ENCODE measurements around the gene TMEM123.
A peak's percentile ranks its signal among the peaks of the same experiment; 100 is the strongest.
"Not testable (repeated sequence)": the region's sequence is repeated elsewhere in the genome, so short reads cannot be mapped to it uniquely, and the experiment has no call there.

TMEM123 gene

DNA sequence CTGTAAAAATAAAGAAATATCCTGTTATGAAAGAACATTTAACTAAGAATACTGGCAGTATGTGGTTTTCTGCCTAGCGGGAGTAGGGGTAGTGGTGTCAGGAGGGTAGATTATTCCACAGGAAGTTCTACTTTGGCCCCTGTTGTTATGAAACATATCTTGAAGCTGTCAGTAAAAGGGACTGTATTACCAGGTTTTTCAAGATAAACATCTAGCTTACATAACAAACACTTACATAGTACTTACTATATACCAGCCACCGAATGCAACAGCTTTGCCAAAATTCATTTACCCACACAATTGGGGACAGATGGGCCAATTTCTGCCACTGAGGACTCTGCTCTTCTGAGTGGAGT lies 3.7 kb downstream of the TMEM123 start:
- DNase-seq = no peak

DNA sequence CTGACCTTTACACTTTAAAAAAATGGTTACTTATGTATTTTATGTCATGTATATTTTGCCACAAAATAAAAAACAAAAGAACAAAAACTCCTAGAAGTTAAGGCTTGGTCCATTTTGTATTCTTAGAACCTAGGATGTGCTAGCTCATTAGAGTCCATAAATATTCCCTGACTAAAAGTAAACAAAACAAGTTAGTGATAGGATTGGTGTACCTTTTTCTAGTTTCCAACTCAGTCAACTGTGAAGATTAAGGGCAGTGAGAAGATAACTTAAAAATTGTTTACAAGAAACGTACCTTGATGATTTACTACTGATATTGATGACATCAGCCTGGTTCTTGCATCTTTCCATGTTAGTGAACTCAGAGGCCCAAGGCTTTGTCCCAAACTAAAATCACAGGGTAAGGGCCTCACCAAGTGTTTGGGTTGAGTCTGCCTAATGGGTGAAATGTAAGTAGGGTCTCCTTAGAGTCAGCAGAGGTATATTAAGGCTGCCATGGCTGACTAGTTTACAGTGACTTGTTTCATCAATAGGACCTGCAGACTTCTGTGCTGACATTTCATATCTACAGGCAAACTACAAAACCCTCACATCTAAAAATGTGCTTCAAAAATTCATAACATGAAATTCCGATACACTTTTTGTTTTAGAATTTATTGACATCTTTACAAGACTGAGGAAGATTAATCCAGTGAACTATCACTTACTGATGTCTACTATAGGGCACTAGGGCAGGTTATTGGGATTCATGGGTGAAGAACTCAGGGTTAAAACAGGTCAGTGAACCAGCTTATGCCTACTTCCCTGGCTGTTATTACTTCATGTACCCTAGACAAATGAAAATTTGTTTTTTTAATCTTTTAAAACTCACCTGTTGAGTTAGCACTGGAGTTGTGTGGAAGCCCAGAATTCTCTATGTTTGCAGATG lies 4.4 kb downstream of the TMEM123 start:
- no peak for DNase-seq

DNA sequence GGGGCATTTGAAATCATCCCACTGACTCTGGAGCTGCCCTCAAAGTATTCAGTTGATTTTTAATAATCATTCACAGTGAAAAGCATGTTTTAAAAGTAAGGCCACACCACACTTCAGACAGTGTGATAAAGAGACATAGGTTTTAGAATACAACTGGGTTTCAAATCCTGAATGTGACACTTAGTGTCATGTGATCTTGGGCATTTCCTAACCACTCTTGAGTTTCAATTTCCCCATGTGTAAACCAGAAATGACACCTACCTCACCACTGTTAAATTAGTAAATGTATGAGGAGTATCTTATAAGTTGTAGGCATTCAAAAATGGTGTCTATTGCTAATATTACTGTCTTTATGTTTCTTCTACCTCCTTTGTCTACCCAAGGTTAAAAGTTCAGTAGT lies 5.4 kb downstream of the TMEM123 start:
- no peak for DNase-seq

DNA sequence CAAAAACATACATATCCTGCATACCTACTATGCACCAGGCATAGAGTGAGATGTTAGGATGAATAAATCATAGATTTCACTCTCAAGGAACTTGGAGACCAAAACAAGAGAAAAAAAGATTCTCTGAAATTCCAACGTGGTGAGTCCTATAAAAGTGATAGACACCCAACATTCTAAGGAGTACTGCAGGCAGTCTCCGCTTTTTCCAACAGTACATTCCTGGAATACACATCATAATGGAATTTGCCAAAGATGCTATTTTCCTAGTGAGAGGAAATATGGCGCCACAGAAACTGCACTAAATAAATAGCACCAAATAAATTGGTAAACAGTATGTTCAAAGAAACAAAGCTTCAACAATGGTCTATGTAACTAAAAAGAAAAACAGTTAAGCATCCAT lies 6.0 kb downstream of the TMEM123 start:
- DNase-seq = no peak

DNA sequence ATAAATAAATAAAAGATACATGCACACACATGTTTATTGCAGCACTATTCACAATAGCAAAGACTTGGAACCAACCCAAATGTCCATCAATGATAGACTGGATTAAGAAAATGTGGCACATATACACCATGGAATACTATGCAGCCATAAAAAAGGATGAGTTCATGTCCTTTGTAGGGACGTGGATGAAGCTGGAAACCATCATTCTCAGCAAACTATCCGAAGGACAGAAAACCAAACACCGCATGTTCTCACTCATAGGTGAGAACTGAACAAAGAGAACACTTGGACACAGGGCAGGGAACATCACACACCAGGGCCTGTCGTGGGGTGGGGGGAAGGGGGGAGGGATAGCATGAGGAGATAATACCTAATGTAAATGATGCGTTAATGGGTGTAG lies 7.9 kb downstream of the TMEM123 start:
- DNase-seq = not testable (repeated sequence)

DNA sequence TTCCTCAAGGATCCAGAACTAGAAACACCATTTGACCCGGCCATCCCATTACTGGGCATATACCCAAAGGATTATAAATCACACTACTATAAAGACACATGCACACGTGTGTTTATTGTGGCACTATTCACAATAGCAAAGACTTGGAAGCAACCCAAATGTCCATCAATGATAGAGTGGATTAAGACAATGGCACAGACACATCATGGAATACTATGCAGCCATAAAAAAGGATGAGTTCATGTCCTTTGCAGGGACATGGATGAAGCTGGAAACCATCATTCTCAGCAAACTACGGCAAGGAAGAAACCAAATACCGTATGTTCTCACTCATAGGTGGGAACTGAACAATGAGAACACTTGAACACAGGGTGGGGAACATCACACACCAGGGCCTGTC lies 8.4 kb downstream of the TMEM123 start:
- DNase-seq = not testable (repeated sequence)

DNA sequence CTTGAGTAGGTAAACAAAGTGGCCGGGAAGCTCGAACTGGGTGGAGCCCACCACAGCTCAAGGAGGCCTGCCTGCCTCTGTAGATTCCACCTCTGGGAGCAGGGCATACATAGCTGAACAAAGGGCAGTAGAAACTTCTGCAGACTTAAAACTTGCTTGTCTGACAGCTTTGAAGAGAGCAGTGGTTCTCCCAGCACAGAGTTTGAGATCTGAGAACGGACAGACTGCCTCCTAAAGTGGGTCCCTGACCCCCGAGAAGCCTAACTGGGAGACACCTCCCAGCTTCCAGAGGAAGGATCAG lies 13.6 kb downstream of the TMEM123 start:
- DNase-seq = not testable (repeated sequence)

DNA sequence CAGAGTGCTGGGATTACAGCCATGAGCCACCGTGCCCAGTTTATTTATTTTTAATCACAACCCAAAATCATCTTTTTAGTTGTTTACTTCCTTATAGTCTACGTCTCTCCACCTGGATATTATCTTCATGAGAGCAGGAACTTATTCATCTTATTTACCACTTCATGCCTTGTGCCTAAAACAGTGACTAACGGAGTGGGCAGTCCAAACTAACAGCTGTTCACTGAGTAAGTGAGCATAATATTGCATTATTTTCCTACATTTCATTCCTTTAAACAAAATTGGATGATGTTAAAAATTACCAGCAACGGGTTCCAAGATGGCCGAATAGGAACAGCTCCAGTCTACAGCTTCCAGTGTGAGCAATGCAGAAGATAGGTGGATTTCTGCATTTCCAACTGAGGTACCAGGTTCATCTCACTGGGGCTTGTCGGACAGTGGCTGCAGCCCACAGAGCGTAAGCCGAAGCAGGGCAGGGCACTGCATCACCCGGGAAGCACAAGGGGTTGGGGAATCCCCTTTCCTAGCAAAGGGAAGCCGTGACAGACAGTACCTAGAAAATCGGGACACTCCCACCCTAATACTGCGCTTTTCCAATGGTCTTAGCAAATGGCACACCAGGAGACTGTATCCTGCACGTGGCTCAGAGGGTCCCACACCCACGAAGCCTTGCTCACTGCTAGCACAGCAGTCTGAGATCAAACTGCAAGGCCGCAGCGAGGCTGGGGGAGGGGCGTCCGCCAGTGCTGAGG lies 14.1 kb downstream of the TMEM123 start:
- DNase-seq = no peak

DNA sequence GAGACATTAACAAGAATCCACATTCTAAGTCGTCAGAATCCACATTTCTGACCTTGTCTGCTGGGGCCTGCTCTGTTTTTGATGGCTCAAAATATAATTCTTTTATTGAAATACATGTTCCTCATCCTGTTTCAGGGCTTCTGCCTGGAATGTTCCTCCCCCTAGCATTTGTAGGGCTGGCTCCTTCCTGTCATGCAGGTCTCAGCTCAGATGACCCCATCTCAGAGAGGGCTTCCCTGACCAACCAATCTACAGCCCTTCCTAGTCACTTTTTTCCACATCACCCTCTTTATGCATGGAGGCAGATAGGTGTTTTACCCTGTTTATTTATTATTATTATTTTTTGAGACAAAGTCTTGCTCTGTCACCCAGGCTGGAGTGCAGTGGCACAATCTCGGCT lies 14.8 kb downstream of the TMEM123 start:
- no peak for DNase-seq

DNA sequence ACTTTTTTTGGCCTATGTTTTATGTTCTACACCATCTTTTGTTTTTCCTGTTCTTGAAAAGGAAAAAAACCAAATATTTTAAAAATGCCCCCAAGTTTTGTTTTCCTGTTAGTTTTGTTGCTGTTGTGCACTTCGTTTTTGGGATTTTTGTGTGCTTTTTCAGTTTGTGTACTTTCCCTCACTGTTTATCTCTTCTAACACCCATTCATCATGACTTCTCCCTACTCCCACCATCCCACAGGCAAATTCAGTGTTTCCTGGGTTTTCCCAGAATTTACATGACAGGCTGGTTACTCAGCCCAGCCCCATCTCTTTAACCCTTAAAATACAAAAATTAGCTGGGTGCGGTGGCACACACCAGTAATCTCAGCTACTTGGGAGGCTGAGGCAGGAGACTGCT lies 15.6 kb downstream of the TMEM123 start:
- no peak for DNase-seq

DNA sequence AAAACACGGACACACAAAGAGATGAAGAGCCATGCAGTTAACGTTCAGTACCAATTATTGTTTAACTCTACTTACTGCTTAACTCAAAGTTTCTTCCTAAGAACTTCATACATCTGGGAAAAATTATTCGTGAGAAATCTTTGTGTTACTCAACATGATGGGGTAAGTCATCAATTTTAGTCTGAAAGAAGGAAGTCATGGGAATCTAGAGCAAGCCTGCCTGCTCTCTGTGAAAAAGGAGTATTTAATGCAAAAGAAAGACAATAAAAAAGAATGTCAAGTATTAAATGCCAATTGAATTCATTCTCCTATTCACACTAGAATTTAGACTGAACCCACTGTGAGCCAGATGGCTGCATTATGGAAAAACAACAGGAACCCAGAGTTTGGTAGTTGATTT lies 16.0 kb downstream of the TMEM123 start:
- DNase-seq = no peak

DNA sequence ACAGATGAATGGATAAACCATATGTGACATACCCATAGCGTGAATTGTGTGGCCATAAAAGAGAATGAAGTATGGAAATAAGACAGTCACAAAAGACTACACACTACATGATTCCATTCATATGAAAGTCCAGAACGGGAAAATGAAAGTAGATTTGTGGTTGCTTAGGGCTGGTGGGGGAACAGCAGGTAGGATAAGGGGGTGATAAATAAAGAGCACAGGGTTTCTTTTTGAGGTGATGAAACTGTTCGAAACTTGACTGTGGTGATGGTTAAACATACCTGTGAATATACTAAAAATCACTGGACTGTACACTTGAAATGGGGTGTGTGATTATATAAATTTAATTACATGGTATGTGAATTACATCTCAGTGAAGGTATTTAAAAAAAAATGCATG lies 16.9 kb downstream of the TMEM123 start:
- no peak for DNase-seq

DNA sequence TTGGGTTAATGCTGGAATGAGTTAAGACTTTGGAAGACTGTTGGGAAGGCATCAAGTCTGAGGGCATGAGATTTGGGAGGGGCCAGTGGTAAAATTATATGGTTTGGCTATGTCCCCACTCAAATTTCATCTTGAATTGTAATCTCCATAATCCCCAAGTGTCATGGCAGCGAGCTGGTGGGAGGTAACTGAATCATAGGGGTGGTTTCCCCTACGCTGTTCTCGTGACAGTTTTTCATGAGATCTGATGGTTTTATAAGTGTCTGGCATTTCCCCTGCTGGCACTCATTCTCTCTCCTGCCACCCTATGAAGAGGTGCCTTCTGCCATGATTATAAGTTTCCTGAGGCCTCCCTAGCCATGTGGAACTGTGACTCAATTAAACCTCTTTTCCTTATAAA lies 19.0 kb downstream of the TMEM123 start:
- not testable (repeated sequence) for DNase-seq

DNA sequence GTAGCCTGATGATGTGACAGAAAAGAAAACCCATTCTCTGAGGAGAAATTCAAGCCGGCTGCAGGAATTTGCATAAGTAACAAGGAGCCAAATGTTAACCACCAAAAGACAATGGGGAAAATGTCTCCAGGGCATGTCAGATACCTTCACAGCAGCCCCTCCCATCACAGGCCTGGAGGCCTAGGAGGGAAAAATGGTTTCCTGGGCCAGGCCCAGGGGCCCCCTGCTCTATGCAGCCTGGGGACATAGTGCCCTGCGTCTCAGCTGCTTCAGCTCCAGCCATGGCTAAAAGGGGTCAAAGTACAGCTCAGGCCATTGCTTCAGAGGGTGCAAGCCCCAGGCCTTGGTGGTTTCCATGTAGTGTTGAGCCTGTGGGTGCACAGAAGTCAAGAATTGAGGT lies 20.0 kb downstream of the TMEM123 start:
- DNase-seq = not testable (repeated sequence)

DNA sequence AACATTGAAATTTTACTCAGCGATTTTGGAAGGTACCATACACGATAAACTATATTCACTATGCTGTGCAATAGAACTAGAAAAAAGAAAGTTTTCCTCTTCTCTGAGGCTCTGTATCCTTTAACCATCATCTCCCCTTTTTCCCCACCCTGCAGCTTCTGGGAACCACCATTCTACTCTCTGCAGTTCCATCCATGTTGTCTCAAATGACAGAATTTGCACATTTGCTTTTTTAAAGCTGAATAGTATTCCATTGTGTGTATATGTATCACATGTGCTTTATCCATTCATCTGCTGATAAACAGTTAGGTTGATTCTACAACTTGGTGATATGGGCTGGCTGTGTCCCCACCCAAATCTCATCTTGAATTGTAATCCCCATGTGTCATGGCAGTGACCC lies 21.2 kb downstream of the TMEM123 start:
- no peak for DNase-seq

DNA sequence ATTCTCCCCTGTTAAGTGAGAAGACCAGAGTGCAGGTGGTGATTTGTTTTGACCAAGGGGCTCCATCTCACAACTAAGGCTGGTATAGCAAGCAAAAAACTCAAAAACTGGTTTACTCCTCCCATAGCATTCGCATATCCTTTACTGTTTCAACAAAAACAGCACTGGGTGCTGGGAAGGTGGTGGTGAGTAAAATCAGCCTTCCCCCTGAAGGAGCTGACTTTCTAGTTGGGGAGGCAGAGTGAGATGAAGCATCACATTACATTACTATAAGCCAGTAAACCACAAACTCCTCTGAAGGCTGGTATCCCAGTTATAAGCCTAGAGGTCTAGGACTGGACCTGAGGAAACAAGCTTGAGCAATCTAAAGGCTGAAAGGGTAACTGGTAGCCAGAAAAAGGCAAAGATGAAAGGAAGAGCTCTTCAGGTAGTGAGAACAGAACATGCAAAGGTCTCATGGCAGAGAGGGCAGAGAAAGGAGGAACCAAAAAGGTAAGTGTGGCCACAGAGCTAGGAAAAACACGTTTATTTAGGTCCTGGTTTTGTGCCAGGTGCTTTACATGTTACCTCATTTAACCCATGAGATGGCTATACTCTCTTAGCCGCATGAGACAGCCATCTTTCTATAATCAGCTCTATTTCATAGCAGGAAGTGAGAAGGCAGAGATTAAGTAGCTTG lies 22.3 kb downstream of the TMEM123 start:
- DNase-seq = no peak

DNA sequence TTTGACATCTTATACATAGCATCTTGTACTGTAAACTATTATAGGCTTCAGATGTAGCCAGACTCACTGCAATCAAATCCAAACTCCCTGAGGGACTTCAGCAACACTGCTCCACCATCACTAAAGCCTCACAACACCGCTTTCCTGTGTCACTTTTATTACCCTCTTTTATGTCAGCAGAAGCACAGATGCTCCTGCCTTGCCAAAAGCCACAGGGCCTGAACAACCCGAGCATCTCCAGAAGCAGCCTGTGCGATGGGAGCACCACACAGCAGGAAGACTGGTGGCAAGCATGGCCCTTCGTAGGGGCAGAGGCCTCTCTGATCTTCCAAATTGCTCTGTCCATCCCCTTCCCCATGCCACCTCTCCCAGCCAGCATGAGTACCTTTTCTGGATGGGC lies 22.9 kb downstream of the TMEM123 start:
- no peak for DNase-seq

DNA sequence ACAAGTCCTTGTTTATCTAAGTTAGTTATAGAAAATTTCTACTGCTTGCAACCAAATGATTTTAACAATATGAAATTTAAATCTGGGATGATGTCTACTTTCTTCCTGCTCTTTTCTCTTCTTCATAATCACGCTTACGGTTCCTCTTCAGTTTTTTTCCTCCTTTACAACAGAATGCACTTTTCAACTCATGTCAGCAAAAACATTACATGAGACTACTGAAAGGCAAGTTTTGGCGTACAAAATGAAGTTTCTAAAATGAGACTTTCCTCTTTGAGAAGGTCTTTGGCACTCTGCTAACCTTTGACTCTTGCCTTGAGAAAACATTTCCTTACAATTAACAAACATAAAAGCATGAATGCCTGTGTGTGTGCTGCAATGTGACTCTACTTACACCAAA lies 23.3 kb downstream of the TMEM123 start:
- DNase-seq = no peak

DNA sequence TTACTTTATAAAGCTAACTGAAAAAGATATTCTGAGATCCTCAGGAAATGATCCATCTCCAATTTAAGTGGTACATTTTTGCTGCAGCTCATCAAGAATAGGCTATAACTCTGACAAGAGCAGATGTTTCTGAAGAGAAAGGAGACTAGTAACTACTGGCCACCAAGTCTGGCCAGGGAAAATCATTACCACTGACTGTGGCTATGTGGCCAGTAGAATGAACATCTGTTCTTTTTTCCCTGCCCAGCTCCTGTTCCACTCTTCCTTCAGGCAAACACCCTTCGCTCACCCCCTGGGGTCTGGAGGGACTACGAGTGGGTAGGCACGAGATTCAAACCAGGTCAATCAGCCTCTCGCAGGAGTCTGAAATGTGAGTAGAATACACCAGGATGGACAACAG lies 23.9 kb downstream of the TMEM123 start:
- peak; percentile 13 for DNase-seq

DNA sequence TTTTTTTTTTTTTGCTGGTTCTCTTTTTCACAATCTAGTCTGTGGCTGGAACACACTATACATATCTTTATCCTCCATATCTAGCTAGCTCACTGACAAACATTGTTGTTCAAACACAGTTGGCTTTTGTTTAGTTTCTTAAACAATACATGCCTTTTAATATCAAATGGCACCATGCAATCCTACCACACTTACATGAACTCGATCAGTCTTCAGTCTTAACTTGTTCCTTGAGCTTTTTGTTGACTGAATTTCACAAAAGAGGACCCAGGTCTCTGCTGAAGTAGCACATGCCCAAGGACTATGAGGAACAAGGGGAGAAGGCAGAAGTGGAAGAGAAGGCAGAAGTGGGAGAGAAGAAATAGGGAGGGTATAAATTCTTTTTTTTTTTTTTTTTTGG lies 25.5 kb downstream of the TMEM123 start:
- no peak for DNase-seq

DNA sequence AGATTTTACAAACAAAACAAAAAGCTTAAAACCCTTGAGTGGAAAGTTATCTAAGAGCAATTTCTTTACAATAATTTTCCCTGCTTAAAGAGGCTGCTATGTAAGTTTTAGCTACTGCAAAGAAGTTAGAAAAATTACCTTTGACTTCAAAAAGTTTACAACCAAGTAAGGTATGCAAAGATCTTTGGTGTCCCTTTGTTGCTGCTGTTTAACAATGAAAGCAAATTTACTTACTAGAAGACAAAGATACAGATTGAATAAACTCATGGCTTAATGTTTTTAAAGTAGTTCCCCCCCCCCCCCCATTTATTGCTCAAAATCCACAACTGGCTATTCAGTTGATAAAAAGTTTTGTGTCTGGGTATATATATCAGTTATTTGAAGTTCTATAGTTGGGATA lies 26.0 kb downstream of the TMEM123 start:
- DNase-seq = no peak

DNA sequence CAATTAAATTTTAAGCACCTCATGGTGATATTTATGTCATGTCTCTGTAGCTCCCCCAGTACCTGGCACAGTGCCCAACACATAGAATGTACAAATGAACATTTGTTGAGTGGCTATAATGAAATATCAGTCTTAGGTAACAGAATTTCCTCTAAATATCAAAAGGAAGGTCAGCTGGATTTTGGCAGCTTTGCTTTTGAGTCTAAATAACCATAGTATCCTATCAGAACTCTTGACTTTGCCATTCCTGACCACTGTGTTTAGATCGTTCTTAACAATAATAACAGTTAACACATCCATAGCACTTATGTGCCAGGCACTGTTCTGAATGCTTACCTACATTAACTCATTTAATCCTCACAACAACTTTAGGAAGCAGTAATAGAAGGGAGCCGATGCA lies 26.6 kb downstream of the TMEM123 start:
- DNase-seq = no peak

DNA sequence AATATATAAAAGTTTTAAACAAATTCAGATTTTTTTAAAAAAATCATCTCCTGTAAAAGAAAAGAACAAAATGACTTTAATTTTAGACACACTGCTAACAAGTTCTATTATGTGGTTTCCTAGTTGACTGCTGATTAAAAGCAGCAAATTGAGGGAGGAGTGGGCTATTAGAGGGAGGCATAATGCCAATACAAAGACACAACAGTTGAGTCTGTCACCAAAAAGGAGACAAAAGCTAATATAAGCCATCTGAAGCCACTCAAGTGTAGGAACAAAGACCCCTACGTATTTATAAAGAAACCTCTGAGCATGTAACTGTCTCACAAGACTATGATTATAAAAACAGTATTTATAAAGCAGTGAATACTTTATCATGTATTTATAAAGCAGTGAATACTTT lies 28.6 kb downstream of the TMEM123 start:
- no peak for DNase-seq
